ENCODE measurements around the gene CEP192.
A peak's percentile ranks its signal among the peaks of the same experiment; 100 is the strongest.

CEP192 gene

DNA sequence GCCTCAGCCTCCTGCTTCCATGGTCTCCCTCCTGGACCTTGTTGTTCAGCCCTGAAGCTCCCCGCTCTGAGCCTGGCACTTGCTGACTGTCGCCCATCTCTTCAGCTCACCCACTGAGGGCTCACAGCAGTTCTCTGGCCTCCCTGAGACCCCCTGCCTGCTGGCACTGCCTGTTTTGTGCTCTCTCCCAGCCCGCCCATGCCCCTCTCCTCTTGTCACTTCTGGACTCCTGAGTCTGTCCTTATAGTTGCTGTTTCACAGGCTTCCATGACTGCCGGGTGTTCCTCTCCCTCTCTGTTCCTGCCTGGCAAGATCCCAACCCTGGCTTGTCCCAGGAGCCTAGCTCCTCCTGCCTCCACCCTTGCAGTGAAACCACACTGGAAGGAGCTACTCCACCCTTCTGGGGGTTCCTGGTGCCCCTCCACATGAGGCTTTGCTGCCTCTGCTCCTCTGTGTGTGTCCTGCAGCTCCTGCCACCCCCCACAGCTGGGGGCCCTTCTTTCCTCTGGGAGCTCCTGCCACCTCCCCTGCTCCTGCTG, 110.6 kb downstream of the CEP192 start:
- DNase-seq, result no peak

DNA sequence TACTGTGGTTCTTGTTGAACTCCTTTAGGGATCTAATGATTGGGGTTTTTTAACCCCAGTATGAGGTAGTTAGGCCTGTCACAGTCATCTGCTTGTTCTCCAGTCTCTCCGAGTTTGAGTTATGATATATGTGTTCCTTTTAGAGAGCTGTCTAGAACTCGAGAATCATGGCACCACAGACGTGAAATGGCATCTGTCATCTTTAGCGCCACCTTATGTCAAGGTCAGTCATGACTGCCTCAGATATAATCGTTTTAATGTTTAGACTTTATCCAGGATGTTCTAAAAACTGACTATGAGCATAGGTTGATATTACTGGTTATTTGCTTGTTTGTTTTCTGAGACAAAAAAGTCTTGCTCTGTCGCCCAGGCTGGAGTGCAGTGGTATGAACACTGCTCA, 112.2 kb downstream of the CEP192 start:
- no peak for DNase-seq

DNA sequence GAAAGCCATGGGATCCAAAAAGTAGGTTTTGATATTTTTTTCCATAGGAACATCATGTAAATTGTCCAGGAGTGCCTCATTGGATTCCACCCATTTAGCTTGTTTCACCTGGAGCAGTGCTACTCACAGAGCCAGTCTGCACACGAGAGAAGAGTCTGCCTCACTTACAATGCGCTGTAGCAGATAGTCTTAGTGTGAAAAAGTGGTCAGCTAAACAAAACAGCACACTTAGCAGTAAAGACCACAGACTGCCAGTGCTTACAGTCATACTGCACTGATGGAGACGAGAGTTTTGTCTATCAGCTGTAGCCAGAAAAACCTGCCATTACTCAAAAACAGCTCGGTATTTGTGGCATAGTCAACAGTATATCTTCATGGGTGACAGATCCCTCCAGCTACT, 113.9 kb downstream of the CEP192 start:
- no peak for DNase-seq

DNA sequence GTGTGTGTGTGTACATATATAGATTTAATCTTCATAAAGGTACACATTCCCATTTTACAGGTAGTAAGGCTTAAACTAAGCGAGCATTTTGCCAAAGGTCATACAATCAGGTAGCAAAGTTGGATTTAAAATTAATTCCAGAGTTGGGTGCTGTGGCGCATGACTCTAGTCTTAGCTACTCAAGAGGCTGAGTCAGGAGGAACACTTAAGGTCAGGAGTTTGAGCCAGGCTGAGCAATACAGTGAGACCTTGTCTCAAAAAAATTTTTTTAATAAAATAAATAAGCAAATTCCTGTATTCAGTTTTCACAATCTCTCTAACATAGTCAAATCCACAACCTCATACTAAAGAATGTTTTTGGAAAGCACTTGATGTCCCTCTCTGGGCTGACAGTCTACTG, 115.9 kb downstream of the CEP192 start:
- DNase-seq, result no peak

DNA sequence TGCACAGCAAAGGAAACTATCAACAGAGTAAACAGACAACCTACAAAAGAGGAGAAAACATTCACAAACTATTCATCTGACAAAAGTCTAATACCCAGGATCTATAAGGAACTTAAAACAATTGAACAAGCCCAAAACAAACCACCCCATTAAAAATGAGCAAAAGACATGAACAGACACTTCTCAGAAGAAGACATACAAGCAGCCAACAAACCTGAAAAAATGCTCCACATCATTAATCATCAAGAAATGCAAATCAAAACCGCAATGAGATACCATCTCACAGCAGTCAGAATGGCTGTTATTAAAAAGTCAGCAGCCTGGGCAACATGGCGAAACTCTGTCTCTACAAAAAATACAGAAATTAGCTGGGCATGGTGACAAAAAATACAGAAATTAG, 117.2 kb downstream of the CEP192 start:
- DNase-seq, result no peak

DNA sequence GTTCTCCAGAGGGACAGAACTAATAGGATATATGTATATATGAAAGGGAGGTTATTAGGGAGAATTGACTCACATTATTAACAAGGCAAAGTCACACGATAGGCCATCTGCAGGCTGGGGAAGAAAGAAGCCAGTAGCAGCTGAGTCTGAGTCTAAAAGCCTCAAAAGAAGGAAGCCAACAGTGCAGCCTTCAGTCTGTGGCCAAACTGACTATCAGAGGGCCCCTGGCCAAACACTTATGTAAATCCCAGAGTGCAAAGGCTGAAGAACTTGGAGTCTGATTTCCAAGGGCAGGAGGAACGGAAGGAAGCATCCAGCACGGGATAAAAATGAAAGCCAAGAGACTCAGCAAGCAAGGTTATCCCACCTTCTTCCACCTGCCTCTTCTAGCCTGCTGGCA, 119.4 kb downstream of the CEP192 start:
- no peak for DNase-seq

DNA sequence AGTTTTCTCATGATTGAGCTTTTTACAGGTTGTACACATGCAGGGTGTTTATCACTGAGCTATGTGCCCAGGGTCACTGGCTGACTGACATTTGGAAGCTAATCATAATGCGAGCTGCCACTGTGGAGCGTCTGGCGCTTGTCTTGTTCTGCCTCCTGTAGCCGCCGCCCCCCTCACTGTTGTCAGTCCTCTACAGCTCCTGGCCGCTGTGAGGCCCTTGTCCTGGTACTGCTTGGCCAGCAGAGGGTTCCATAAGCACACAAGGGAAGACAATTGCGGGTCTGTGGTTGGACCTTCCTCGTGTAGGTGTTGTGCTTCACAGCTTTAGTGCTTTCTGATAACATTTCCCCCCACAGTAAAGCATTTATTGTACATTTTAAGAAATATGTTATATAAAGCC, 121.8 kb downstream of the CEP192 start:
- peak; percentile 16 for DNase-seq

DNA sequence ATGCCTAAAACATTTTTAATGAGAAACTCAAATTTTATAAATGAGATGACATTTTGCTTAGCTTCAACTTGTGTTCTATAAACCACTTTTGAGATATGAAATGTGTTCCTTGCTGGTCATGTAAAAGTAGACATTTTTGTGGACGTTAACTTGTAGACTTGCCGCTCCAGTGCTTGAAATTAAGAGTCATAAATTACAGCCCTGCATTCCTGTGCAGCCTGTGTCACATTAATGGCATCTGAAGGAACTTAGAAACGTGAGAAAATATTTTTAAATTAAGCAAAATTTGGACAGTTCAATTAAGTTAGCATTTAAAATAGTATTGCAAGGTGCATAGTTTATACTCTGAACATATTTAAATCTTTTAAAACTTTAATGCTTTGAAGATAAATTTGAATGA, 129.1 kb downstream of the CEP192 start:
- DNase-seq, result no peak

DNA sequence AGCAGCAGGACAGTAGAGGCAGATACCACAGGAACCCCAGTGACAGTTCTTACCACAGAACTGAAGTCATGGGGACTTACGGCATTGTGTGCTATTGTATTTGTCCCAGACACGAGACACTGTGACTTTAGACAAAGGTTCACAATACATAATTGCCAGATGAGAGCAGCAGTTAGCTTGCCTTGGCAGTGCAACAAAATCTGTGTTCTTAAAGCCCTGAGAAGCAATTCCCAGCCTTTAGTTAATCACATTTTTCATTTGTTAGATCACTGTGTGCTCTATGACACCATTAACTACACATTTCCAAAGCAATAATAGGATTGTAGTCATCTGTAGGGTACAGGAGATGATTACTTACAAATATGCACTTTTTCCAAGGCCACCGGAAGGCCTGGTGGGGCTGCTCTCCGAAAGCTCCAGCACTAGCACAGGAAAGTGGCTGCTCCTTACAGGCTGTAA, 129.8 kb downstream of the CEP192 start:
- DNase-seq, result no peak

DNA sequence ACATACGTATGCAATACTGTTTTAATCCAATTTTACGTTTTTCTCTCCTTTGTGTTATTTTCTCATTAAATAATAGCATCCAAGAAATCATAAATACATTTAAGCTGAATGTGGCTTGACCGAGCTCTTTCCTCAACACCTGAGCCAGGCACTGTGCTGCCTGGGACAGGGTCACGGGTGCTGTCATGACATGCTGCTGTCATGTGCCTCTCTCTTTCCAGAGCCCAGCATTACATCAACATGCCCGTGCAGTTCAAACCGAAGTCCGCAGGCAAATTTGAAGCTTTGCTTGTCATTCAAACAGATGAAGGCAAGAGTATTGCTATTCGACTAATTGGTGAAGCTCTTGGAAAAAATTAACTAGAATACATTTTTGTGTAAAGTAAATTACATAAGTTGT, 133.2 kb downstream of the CEP192 start:
- DNase-seq, result no peak

DNA sequence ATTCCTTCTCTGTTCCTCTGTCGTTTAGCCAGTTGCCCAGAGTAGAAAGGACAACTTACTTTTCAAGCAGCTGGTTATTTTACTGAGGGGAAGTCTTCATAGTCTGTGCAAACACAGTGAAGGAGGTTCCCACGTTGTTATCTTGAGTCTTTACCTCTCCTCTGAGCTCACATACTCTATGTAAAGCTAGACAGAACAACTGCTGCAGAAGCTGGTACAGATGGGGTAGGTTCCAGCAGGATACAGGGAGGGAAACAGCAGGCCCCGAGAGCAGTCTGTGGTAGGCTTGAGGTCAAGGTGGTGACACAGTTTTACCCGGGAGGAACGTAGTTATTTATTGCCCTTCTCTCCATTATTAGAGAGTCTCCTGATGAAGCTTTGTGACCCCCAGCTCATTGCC, 134.0 kb downstream of the CEP192 start:
- DNase-seq, result no peak

DNA sequence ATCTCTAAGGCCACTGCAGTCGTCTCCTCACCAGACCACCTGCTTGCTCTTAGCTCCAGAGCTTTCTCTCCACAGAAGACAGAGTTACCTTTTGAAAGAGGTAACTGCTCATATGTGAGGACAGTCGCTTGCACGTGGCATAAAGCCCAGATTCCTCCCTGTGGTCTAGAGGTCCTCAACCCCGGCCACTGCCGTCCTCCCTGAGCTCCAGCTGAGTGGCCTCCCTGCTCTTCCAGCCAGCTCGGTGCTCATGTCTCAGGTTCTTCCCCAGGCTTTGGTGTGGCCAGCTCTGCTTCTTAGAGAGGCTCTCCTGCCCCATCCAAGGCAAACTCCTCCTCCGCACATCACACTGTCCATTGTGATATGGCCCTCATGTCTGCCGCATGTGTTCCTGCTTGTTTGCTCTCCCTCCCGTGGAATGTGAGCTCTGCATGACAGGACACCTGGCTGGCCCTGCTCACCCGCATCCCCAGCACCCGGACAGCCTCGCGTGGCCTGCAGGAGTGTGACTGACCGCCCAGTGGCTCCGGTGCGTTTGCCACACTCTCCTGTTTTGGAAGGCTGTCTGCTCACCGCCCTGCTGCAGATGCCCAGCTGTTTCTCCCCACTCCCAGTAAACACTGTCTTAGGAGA, 135.9 kb downstream of the CEP192 start:
- DNase-seq, result no peak

DNA sequence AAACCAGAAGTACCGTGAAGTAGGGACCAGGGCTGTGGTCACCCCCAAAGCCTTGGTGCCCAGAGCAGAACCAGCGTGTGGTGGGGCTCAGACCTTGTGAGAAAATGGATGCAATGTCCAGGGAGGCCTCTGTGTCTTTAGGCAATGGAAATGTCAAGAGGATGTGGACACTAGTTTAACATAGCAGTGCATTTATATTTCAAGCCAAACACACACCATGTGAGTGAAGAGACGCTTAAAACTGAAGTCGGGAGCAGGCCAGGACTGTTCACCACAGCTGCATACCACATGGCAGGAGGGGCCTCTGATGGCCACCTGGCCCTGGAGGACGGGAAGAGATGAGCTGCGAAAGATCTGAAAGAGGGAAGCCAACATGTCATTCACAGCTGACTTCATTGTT, 140.1 kb downstream of the CEP192 start:
- no peak for DNase-seq

DNA sequence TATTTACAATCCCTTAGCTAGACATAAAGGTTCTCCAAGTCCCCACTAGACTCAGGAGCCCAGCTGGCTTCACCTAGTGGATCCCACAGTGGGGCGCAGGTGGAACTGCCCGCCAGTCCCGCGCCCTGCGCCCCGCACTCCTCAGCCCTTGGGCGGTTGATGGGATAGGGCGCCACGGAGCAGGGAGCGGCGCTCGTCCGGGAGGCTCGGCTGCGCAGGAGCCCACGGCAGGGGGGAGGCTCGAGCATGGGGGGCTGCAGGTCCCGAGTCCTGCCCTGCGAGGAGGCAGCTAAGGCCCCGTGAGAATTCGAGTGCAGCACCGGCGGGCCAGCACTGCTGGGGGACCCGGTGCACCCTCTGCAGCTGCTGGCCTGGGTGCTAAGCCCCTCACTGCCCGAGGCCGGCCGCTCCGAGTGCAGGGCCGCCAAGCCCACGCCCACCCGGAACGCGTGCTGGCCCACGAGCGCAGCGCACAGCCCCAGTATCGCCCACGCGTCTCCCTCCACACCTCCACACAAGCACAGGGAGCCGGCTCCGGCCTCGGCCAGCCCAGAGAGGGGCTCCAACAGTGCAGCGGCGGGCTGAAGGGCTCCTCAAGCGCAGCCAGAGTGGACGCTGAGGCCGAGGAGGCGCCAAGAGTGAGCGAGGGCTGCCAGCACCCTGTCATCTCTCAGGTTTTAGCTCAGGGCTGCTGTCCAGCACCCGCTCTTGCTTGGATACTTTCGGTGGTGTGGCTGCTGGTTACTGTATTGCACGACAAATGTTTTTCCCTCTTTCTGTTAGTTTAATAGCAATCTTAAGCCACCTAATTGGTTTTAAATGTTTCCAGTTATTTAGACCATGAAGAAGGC, 143.6 kb downstream of the CEP192 start:
- DNase-seq, result no peak

DNA sequence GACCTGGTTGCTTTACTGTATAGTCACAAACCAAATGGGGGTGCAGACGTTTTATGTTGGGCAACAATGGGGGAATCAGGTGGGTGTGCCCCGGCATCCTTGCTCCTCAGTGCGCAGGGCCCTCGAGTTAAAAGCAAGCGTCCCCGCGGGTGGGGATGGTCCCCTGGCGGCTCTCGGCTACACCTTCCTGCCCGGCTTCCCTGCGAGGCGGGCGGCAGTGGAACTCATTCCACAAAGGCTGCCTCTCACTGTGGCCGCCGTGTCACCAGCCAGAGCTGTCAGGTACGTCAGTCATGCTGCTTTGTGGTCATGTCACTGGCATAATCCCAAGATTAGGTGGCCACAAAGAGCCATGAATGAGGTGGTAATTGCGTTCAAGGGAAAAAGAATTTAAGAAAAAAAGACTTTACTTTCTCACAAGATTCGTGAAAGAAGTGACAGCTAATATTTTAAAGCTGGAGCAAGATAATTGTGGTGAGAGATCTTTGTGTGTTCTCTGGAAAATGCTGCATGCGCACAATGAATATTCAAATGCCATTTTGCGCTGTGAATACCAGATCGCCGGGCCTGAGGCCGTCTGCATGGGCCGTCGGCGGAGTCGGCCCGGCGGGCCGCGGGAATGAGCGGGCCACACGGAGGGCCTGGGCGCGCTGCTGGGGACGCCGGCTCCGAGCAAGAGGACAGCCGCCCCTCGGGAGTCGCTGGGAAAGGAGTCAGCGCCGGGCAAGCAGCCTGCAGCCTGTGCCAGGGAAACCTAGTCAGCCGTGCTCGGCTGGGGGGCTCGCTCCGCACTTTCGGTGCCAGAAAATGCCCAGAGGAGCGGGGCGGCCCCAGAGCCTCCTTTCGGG, 145.1 kb downstream of the CEP192 start:
- DNase-seq, result no peak

DNA sequence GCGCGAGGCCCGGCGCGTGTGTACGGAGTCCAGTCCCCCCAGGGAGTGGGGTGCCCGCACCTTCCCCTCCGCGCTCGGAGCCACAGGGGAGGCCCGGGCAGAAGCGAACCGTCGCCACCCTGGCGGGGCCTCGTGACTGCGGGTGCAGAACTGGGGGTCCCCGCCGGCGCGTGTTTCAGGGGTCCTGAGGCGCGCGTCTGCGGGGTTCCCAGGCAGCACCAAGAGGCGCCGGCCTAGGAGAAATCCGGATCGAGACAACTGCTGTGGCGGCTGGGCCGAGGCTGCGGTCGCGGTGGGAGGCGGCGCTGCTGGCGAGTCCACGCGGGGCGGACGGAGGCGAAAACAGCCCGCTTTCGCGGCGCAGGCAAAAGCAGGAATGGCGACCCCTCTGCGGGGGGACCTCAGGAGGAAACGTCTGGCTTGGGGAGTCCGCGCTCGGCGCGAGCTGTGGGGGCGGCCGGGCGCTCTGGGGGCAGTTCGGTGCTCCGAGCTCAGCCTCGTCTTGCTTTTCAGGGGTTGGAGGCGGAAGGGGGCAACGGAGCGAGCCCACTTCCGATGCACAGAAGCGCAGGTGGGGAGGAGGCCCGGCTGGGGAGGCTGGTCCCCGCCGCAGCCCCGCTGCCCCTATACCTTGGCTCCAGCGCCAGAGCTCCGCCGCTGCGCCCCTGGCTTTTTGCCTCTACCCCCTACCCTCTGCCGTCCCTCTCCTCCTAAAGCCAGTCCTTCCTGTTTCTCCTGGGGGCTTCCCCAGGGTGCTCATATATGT, 145.9 kb downstream of the CEP192 start:
- DNase-seq, result no peak

DNA sequence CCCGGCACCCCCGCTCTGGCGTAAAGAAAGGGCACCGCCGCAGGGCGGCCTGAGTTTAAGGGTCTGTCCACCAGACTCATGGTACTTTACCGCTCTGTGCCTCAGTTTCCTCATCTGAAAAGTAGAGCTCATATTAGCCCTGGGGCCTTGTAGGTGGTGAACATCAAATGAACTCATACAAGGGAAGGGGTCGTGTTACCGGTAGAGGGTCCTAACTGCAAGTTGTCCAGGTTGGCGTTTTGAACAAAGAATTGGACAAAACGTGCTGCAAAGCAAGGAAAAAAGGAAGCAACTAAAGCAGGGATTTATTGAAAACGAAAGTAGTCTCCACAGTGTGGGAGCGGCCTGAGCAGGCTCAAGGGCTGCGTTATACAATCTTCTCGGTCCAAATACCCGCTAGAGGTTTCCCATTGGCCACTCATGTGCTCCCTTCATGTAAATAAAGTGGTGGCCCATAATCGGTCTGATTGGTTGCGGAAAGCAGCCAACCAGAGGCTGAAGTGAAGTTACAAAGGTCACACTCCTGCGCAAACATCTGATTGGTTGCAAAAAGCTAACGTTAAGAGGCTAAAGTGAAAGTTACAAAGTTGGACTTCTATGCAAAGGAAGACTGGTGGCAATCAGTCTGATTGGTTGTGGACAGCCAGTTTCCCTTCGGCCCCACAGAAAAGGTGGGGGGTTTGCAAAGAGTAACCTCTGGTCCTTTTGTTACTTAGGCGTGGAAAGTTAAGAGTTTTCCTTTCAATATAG, 146.7 kb downstream of the CEP192 start:
- DNase-seq, result no peak

DNA sequence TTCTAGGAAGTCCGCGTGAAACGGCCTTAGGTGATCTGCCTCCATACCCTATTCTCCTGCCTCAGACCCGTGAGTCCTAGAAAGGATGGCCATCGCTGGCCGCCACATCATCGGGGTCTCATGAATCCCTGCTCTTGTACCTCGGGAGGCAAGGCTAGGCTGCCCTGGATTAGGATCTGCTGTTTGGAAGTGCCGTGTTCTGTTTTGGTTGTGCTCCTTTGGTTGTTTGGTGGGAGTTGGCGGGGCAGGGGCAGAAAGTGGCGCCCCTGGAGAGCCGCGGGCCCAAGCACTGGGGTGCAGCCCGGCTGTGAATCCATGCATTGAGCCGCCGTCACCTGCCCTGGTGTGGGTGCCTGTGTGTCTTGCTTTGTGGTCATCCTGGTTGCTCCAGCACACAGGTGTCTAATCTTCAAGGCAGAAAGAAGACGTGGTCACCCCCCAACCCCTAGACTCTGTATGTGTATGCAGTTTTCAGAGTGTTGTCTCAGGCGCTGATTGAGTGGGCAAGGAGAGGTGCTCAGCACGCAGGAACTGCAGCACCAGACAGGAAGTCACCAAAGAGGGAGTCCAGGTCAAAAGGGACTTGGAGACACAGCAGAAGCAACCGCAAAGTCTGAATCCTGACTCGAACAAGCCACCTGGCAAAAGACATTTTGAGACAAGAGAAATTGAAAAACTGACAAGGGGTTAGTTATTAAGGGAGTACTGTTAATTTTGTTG, 147.4 kb downstream of the CEP192 start:
- DNase-seq, result no peak

DNA sequence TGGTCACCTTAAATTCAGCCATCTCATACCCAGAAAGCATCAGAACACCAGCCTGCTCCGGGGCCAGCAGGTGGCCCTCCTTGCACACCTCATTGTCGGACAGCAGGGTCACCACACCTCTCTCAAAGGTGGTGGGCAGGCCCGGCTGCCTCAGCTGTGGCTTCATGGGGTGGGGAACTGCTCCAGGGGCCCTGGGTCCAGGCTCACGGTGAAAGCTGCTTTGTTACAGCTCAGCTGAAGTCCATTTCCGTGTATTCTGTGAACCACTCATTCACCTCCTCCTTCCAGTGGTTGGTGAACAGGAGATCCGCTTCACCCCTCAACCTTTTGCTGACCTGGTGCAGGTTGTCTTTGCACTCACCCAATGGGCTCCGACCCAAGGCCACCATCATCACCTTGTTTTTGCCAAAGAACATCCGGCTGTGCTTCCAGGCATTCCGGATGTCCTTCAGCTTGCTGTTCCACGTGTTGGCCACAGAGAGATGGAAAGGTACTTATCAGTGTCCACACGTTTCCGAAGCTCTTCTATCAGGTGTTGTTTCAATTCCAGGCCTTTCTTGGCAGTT, 148.8 kb downstream of the CEP192 start:
- no peak for DNase-seq

DNA sequence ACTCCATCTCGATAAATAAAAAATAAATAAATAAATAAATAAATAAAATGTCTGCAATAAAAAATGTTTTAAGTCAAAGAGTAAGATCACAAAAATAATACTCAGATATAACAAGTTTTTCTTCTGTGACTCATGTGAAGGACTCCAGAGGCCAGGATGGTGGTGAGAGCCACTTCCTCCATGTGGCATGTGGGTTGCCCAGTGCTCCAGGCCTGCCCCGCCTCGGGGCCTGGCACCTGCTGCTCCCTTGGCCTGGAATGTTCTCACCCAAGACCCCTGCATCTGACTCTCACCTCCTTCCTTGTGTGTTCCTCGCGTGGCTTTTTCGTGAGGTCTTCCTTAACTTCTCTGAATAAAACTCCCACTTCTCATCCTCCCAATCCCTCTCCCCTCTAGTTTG, 150.0 kb downstream of the CEP192 start:
- no peak for DNase-seq
